Suprapubic skin (tissue), 4 donors: ENCODE data around the gene RNF212. TPM values are rescaled to one million over a fixed set of nuclear protein-coding genes. Genes with fewer than 3 reads are reported as not detected.

Experiments
- DNase-seq, 2 donors: peaks; one replicate each; pipeline ENCODE4 v3.0.0-alpha.2; 2019; ENCODE audit warnings: low spot score in 2 of 2
- H3K27ac ChIP-seq: fragments of 200-600 bp; sonication (generic); one replicate; pipeline ENCODE4 v1.5.1; 2019
- H3K27me3 ChIP-seq: fragments of 200-600 bp; sonication (generic); one replicate; pipeline ENCODE4 v1.5.1; 2019
- H3K36me3 ChIP-seq: fragments of 200-600 bp; sonication (generic); one replicate; pipeline ENCODE4 v1.5.1; 2019
- H3K4me1 ChIP-seq: fragments of 200-600 bp; sonication (generic); one replicate; pipeline ENCODE4 v1.5.1; 2019
- H3K4me3 ChIP-seq: fragments of 200-600 bp; sonication (generic); one replicate; pipeline ENCODE4 v1.5.1; 2019; ENCODE audit warnings: mild to moderate bottlenecking
- H3K9me3 ChIP-seq: fragments of 200-600 bp; sonication (generic); one replicate; pipeline ENCODE4 v1.5.1; 2019
- EP300 ChIP-seq: sonication (generic); formaldehyde crosslinking; IDR thresholded peaks from one replicate; pipeline ENCODE4 v1.6.1; 2017; ENCODE audit warnings: antibody characterized with exemption
- POLR2A ChIP-seq, 2 donors: fragments of 450-650 bp; IDR thresholded peaks; one replicate each; pipeline ENCODE4 v1.6.1; 2017; ENCODE audit warnings: antibody characterized with exemption in 2 of 2, mild to moderate bottlenecking in 2 of 2, moderate library complexity in 2 of 2
- POLR2AphosphoS5 ChIP-seq, 3 donors: sonication (generic); formaldehyde crosslinking; IDR thresholded peaks; one replicate each; pipeline ENCODE4 v1.6.1; 2017; ENCODE audit warnings: antibody characterized with exemption in 3 of 3
- WGBS: methylation state at CpG from one replicate; pipeline ENCODE4 v1.1.5; 2018; 5-methylcytosine and 5-hydroxymethylcytosine counted together
- total RNA-seq, 4 donors: library from RNA; depleted of rRNA; stranded (reverse); fragments of >200 nt; gene quantifications; one replicate each; pipeline ENCODE4 v1.1.0, GENCODE V29; 2016
- TF ChIP-seq, protein P1 (sequence below), 2 donors: fragments of 200-600 bp in 1 of 2; fragments of 450-650 bp in 1 of 2; sonication (generic) in 1 of 2; IDR thresholded peaks; one replicate each; pipeline ENCODE4 v1.5.1; 2016 to 2019; ENCODE audit warnings: antibody characterized with exemption in 2 of 2, mild to moderate bottlenecking in 1 of 2, moderate library complexity in 1 of 2

The RNF212 gene
- total RNA-seq, 4 donors from 2014 or later = 2.4 to 16.5 (median 4.4) TPM

GRCh38 chr4:1112821-1113182 lies 562 bp downstream of the RNF212 start:
- Histone ChIP-seq H3K27me3 (peaks cover 37% of the 10 kb centered on the region), H3K9me3 (no peaks in the 10 kb centered on the region)

DNA sequence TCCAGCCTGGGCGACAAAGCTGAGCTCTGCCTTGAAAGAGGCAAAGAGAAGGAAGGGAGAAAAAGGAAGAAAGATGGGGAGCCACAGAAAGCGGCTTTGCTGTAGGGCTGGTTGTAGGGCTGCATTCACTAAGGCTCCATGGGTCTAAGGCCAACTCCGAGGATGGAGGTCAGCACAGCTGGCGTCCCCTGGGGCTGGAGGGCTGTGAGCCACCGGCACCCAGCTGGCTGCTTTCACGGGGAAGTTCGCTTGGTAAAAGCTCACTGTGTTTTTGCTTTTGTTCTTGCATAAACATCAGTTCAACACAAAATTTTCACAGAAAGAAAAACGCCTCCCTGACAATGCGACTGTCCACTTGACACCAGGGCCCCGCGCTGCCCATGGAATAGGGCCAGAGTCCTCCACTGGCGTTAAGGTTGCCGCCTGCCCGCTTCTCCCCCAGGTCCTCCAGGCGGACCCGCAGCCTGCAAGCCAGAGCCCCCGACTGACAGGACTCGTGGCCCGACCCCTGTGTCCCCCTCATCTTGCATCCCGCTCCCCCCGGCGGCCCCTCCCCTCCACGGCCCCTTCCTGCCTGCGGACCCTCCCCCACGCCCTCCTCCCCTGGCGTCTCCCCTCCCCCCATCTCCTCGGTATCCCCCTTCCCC lies 1.1 kb downstream of the RNF212 start:
- peak in 1 of 2 donors; percentile 60 for DNase-seq
- no peak overlapping the region for H3K27ac ChIP-seq

More at GRCh38 chr4:1112821-1113182, 562 bp downstream of the RNF212 start:
- Histone ChIP-seq H3K4me3 (no peak overlapping the region), H3K4me1 (peaks cover 18% of the 10 kb centered on the region), H3K27ac (no peak overlapping the region), H3K36me3 (no peaks in the 10 kb centered on the region)
- no peak for DNase-seq
- WGBS = 60% methylated on average over 3 of the region's 24 CpGs
- no peak for TF ChIP-seq EP300
- TF ChIP-seq, protein P1, sequence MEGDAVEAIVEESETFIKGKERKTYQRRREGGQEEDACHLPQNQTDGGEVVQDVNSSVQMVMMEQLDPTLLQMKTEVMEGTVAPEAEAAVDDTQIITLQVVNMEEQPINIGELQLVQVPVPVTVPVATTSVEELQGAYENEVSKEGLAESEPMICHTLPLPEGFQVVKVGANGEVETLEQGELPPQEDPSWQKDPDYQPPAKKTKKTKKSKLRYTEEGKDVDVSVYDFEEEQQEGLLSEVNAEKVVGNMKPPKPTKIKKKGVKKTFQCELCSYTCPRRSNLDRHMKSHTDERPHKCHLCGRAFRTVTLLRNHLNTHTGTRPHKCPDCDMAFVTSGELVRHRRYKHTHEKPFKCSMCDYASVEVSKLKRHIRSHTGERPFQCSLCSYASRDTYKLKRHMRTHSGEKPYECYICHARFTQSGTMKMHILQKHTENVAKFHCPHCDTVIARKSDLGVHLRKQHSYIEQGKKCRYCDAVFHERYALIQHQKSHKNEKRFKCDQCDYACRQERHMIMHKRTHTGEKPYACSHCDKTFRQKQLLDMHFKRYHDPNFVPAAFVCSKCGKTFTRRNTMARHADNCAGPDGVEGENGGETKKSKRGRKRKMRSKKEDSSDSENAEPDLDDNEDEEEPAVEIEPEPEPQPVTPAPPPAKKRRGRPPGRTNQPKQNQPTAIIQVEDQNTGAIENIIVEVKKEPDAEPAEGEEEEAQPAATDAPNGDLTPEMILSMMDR (IDR thresholded peaks at IDR 0.05) = no peak
- TF ChIP-seq POLR2A (IDR thresholded peaks at IDR 0.05) = no peak
- no peak for TF ChIP-seq POLR2AphosphoS5 (IDR thresholded peaks at IDR 0.05)

GRCh38 chr4:1111259-1111809 lies 2.0 kb downstream of the RNF212 start:
- Histone ChIP-seq H3K36me3 (no peaks in the 10 kb centered on the region), H3K4me1 (peaks cover 18% of the 10 kb centered on the region), H3K27me3 (peaks cover 37% of the 10 kb centered on the region), H3K9me3 (no peaks in the 10 kb centered on the region), H3K27ac (no peak overlapping the region), H3K4me3 (no peak overlapping the region)
- DNase-seq = no peak
- TF ChIP-seq POLR2A (IDR thresholded peaks at IDR 0.05) = no peak
- no peak for TF ChIP-seq POLR2AphosphoS5 (IDR thresholded peaks at IDR 0.05)
- TF ChIP-seq, protein P1 (IDR thresholded peaks at IDR 0.05) = no peak
- TF ChIP-seq EP300 = no peak
- 46% methylated on average over 8 of the region's 8 CpGs for WGBS

More for the DNA sequence above, 1.1 kb downstream of the RNF212 start:
- H3K36me3 ChIP-seq = no peaks in the 10 kb centered on the region
- 79% methylated on average over 27 of the region's 27 CpGs for WGBS
- H3K9me3 ChIP-seq = no peaks in the 10 kb centered on the region
- H3K27me3 ChIP-seq = peaks cover 37% of the 10 kb centered on the region
- H3K4me3 ChIP-seq = no peak overlapping the region
- H3K4me1 ChIP-seq = peaks cover 18% of the 10 kb centered on the region
- TF ChIP-seq POLR2AphosphoS5 (IDR thresholded peaks at IDR 0.05) = no peak

DNA sequence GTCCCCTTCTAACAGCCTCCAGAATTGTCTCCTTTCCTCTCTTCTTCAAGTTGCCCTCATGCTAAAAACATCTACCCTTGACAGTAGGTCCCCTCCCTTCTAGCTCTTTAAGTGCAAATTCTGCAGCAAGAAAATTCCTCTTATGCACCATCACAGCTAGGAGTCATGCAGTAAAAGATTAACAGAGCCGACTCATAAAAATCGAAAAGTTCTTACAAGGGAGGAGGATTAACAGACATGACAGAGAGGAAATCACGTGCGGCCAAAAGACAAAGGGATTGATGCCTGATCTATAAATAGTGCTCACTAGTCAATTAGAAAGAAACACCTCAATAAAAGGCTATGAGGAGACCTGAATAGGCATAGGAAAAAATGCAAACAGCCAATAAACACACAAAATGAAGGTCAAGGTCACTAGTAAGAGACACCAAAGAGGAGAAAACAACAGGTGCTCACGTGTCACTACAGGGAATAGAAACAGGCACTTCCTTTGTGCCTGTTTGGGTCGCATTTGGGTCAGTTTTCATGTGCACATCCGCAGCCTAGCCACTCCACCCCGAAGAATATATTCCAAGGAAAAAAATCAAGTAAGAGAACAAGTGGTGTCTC lies 3.4 kb downstream of the RNF212 start:
- no peak for DNase-seq
- peaks cover 37% of the 10 kb centered on the region for H3K27me3 ChIP-seq
- H3K27ac ChIP-seq = no peak overlapping the region

GRCh38 chr4:1109333-1109732 lies 4.0 kb downstream of the RNF212 start:
- Histone ChIP-seq H3K9me3 (no peaks in the 10 kb centered on the region), H3K27ac (no peak overlapping the region), H3K4me1 (peaks cover 18% of the 10 kb centered on the region), H3K4me3 (no peak overlapping the region), H3K27me3 (peaks cover 35% of the 10 kb centered on the region), H3K36me3 (no peaks in the 10 kb centered on the region)
- no peak for DNase-seq
- WGBS = 82% methylated on average over 2 of the region's 2 CpGs
- TF ChIP-seq EP300 (no peak), POLR2AphosphoS5 (IDR thresholded peaks at IDR 0.05) (no peak), POLR2A (IDR thresholded peaks at IDR 0.05) (no peak)
- TF ChIP-seq, protein P1 (IDR thresholded peaks at IDR 0.05) = no peak

More for the DNA sequence above, 3.4 kb downstream of the RNF212 start:
- TF ChIP-seq POLR2A (IDR thresholded peaks at IDR 0.05) (no peak), EP300 (no peak), POLR2AphosphoS5 (IDR thresholded peaks at IDR 0.05) (no peak)
- TF ChIP-seq, protein P1 (IDR thresholded peaks at IDR 0.05) = no peak
- no peak overlapping the region for H3K4me3 ChIP-seq
- peaks cover 18% of the 10 kb centered on the region for H3K4me1 ChIP-seq
- 73% methylated on average over 8 of the region's 8 CpGs for WGBS
- no peaks in the 10 kb centered on the region for H3K9me3 ChIP-seq
- no peaks in the 10 kb centered on the region for H3K36me3 ChIP-seq
